ENCODE measurements around the gene B4GALT6.

The B4GALT6 gene

DNA sequence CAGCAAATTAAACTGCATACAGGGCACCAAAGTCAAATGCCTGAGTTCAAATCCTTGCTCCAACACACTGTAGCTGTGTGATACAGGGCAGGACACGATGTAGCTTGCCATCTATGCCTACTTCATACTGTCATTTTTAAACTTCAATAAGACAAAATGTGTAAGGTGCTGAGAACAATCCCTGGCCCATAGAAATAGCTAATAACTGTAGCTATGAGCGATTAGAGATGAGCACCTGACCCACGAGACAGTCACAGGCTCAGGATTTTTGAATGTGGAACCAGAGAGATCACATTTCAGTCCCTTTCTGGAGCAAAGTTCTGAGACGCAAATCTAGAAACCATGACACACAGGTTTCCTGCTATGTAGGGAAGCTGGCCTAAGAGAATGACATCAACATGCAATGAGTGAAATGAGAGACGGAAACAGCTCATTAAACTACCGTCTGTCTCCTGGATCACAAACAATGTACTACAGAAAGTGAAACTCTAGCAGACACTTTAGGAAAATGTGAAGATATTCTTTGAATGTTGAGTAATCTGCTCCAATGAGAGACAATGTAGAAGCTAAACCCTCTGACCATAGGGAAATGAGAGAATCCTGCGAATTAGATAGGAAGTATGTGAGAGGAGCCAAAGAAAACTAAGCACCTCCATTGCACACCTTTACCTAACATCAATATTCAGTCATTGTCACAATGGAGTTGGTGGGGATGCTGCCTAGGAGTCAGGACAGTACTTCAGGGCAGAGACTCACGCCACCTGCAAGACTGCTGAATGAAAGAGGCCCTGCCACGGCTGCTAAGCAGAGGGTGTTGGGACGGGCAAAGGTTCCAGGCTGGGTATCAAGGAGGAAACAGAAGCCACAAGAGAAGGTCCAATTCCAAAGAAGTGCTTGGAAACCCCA, 25.5 kb downstream of the B4GALT6 start:
- peaks cover 9% of the 10 kb centered on the region for H3K9me3 ChIP-seq (ENCODE audit: control insufficient read depth, low read length)
- peaks cover 2% of the 10 kb centered on the region for H3K36me3 ChIP-seq (ENCODE audit: control insufficient read depth, insufficient read depth, low read length, severe bottlenecking)
- H3K4me3 ChIP-seq (ENCODE audit: low read length) = no peak overlapping the region
- DNase-seq (ENCODE audit: low read depth) = no peak
- no peaks in the 10 kb centered on the region for H3K27me3 ChIP-seq (replicated peaks; ENCODE audit: control insufficient read depth, insufficient read depth, low read length)
- H3K9ac ChIP-seq (ENCODE audit: low read length) = no peak overlapping the region
- H3K4me1 ChIP-seq (ENCODE audit: control insufficient read depth, insufficient read depth, low read length) = peaks cover 7% of the 10 kb centered on the region

DNA sequence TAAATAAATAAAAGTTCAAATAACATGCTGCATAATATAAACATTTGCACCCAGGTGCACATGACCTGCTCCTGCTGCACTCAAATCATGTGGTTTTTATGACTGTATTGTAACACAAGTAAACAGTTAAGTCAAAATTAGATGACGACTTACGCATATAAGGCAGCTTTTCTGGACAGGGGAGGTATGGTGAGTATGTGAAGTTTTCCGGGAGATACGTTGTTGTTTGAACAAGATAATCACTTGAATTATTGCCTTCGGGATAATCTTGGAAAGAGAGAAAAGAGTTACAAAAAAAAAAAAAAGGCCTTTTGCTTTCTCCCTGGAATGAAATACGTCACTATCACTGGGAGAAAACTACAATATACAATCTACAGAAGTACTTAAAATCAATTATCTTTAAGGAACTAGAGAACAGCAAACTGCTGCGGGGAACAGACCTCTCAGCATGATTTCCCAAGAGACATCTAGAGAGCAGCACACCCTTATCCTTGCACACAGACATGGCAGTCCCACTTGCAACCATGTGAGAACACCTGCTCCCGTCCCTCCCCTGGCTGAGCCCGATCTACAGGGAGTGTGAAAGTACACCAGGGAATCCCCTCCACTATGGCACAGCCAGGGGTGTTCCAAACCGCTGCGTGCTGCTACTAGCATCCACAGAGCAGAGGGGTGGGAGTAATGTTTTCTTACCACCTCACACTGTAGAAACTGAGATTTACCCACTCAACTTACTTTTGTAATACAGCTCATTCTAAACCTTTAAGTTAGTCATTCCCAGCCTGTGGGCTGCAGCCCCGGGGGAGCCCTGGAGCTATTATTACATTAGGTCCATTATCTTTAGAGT, 26.3 kb downstream of the B4GALT6 start:
- Histone ChIP-seq H3K9me3 (ENCODE audit: control insufficient read depth, low read length) (peaks cover 9% of the 10 kb centered on the region), H3K36me3 (ENCODE audit: control insufficient read depth, insufficient read depth, low read length, severe bottlenecking) (no peaks in the 10 kb centered on the region), H3K4me3 (ENCODE audit: low read length) (no peak overlapping the region), H3K27me3 (replicated peaks; ENCODE audit: control insufficient read depth, insufficient read depth, low read length) (no peaks in the 10 kb centered on the region), H3K4me1 (ENCODE audit: control insufficient read depth, insufficient read depth, low read length) (peaks cover 7% of the 10 kb centered on the region), H3K9ac (ENCODE audit: low read length) (no peak overlapping the region)
- DNase-seq (ENCODE audit: low read depth) = no peak

DNA sequence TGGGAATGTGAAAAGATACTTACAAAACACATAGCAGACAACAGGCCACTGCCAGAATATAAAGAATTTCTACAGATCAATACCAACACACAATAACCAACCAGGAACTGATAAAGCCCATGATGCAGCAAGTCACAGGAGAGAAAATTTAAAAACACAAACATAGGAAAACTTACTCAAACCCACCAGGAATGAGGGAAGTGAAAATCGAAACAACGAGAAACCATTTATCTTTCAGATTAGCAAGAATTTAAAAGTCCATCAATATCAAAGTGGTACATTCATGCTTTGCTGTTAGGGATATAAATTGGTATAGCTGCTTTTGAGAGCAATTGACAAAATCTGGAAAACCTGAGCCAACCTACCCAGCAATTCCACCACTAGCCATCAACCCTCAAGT, 27.6 kb downstream of the B4GALT6 start:
- no peaks in the 10 kb centered on the region for H3K36me3 ChIP-seq (ENCODE audit: control insufficient read depth, insufficient read depth, low read length, severe bottlenecking)
- H3K9ac ChIP-seq (ENCODE audit: low read length) = no peak overlapping the region
- no peak overlapping the region for H3K4me3 ChIP-seq (ENCODE audit: low read length)
- no peak for DNase-seq (ENCODE audit: low read depth)
- H3K4me1 ChIP-seq (ENCODE audit: control insufficient read depth, insufficient read depth, low read length) = peaks cover 7% of the 10 kb centered on the region
- H3K9me3 ChIP-seq (ENCODE audit: control insufficient read depth, low read length) = peaks cover 9% of the 10 kb centered on the region
- H3K27me3 ChIP-seq (replicated peaks; ENCODE audit: control insufficient read depth, insufficient read depth, low read length) = no peaks in the 10 kb centered on the region

DNA sequence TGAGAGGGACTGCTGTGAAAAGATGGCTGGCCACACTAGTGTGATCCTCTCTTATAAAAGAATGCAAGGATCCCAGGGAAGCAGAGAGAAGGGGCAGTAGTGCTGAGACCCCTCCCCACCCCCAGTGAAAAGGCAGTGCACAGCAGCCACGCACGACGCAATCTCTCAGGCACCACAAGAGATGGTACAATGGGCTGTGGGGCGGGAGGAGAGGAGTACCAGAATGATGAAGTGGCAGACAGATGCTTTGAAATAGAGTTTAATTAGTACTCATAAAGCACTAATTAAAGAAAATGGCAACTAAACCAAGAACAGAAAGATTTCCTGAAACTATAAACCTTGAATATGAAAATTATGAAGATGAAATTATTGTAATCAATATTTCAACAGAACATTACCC, 29.0 kb downstream of the B4GALT6 start:
- Histone ChIP-seq H3K4me1 (ENCODE audit: control insufficient read depth, insufficient read depth, low read length) (peaks cover 7% of the 10 kb centered on the region), H3K4me3 (ENCODE audit: low read length) (no peak overlapping the region), H3K27me3 (replicated peaks; ENCODE audit: control insufficient read depth, insufficient read depth, low read length) (no peaks in the 10 kb centered on the region), H3K9ac (ENCODE audit: low read length) (no peak overlapping the region), H3K36me3 (ENCODE audit: control insufficient read depth, insufficient read depth, low read length, severe bottlenecking) (no peaks in the 10 kb centered on the region), H3K9me3 (ENCODE audit: control insufficient read depth, low read length) (peaks cover 2% of the 10 kb centered on the region)
- no peak for DNase-seq (ENCODE audit: low read depth)

DNA sequence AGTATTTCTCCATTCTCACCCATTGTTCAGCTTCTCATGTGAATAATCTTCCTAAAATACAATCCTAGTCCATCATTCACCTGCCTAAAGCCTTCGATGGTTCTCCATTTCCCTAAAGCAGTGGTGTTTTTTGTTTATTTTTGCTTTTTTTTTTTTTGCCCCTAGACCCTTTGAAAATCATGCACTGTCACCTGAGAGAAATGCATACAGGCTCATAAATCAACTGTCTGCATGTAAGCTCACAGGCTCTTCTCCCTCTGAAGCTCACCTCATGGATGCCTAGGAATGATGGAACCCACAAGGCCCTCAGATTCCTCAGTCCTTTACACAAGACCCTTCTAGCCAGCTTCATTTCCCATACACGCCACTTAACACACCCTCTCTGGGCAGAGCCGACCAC, 31.5 kb downstream of the B4GALT6 start:
- Histone ChIP-seq H3K9ac (ENCODE audit: low read length) (no peak overlapping the region), H3K9me3 (ENCODE audit: control insufficient read depth, low read length) (no peaks in the 10 kb centered on the region), H3K36me3 (ENCODE audit: control insufficient read depth, insufficient read depth, low read length, severe bottlenecking) (no peaks in the 10 kb centered on the region), H3K27me3 (replicated peaks; ENCODE audit: control insufficient read depth, insufficient read depth, low read length) (no peaks in the 10 kb centered on the region), H3K4me1 (ENCODE audit: control insufficient read depth, insufficient read depth, low read length) (peaks cover 13% of the 10 kb centered on the region), H3K4me3 (ENCODE audit: low read length) (no peak overlapping the region)
- no peak for DNase-seq (ENCODE audit: low read depth)

DNA sequence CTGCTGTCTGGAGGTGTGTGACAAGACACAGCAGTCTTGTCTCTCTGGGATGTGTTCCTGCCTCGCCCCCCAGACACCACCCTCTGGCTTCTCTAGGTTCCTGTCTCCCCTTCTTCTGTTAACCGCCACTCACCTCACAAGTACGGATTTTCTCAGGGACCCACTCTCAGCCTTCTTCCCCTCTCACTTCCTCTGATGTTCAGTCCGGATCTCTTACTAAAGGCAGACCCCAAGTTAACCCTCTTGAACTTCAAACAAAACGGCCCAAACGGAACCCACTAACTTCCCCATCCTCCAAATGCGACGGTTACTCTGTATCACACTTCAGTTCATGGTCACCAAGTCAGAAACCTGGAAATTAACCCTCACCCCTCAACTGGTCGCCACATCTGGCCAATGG, 32.0 kb downstream of the B4GALT6 start:
- Histone ChIP-seq H3K27me3 (replicated peaks; ENCODE audit: control insufficient read depth, insufficient read depth, low read length) (no peaks in the 10 kb centered on the region), H3K4me1 (ENCODE audit: control insufficient read depth, insufficient read depth, low read length) (peaks cover 13% of the 10 kb centered on the region), H3K4me3 (ENCODE audit: low read length) (no peak overlapping the region), H3K9me3 (ENCODE audit: control insufficient read depth, low read length) (no peaks in the 10 kb centered on the region), H3K9ac (ENCODE audit: low read length) (no peak overlapping the region), H3K36me3 (ENCODE audit: control insufficient read depth, insufficient read depth, low read length, severe bottlenecking) (no peaks in the 10 kb centered on the region)
- DNase-seq (ENCODE audit: low read depth) = no peak

DNA sequence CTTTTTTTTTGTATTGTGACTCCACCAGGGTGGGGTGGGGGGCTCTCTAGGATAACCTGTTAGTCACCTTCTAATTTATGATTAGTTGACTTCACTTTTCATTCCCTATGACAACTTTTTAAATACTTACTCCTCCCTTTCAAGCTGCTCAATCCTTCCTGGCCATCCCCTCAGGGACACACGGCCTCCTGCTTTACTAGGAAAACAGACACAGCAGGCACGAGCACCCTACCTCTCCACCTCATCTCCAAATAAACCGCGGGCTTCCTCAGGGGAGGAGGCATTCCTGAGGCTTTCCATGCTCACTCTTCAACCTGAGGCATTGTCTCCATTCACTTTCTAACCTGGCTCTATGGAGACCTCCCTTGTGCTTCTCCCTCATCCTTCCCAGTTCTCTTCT, 33.0 kb downstream of the B4GALT6 start:
- Histone ChIP-seq H3K36me3 (ENCODE audit: control insufficient read depth, insufficient read depth, low read length, severe bottlenecking) (no peaks in the 10 kb centered on the region), H3K4me3 (ENCODE audit: low read length) (no peak overlapping the region), H3K4me1 (ENCODE audit: control insufficient read depth, insufficient read depth, low read length) (peaks cover 13% of the 10 kb centered on the region), H3K9me3 (ENCODE audit: control insufficient read depth, low read length) (no peaks in the 10 kb centered on the region), H3K27me3 (replicated peaks; ENCODE audit: control insufficient read depth, insufficient read depth, low read length) (no peaks in the 10 kb centered on the region), H3K9ac (ENCODE audit: low read length) (no peak overlapping the region)
- DNase-seq (ENCODE audit: low read depth) = no peak

DNA sequence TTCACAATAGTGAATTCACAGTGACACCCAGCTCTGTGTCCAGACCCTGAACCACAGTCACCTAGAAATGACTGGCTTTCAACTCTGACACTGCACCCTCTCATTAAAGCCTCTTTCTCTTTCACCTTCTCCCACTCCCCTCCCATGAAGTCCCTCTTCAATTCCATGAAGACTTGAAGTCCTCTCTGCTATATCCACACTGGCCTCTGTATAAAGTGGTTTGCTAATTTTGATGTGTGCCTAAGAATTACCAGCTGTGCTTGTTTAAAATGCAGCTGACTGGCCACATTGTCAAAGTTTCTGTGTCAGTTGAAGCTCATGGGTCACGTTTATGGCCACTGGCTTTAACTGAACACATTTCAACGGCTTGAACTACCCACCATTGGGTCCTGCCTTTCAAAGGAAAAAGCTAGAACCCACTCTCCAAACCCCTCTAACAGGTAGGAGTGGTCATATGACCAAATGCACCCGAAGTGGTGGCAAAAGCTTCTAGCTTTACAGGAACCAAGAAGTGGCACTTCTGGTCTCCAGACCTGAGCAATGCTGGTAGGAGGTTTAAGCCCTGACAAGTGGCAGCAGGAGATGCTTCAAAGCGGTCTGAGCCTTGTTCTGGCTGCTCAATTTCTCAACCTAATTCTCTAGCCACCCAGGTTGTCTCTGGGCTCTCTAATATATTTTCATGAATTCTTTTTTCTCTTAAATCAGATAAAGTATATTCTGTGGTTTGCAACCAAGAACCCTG, 34.2 kb downstream of the B4GALT6 start:
- no peak overlapping the region for H3K9ac ChIP-seq (ENCODE audit: low read length)
- DNase-seq (ENCODE audit: low read depth) = no peak

DNA sequence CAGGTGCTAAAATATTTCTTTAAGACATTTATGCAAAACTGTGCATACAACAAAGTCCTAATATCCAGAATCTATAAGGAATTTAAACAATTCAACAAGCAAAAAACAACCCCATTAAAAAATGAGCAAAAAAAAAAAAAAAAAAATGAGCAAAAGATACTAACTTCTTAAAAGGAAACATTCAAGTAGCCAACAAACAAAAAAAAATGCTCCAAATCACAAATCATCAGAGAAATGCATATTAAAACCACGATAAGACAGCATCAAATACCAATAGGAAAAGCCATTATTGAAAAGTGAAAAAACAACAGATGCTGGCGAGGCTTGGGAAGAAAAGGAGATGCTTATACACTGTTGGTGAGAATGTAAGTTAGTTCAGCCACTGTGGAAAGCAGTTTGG, 34.9 kb downstream of the B4GALT6 start:
- Histone ChIP-seq H3K36me3 (ENCODE audit: control insufficient read depth, insufficient read depth, low read length, severe bottlenecking) (no peaks in the 10 kb centered on the region), H3K4me3 (ENCODE audit: low read length) (no peak overlapping the region), H3K27me3 (replicated peaks; ENCODE audit: control insufficient read depth, insufficient read depth, low read length) (no peaks in the 10 kb centered on the region), H3K9me3 (ENCODE audit: control insufficient read depth, low read length) (no peaks in the 10 kb centered on the region), H3K4me1 (ENCODE audit: control insufficient read depth, insufficient read depth, low read length) (peaks cover 13% of the 10 kb centered on the region), H3K9ac (ENCODE audit: low read length) (no peak overlapping the region)
- DNase-seq (ENCODE audit: low read depth) = no peak

More for the DNA sequence above, 34.2 kb downstream of the B4GALT6 start:
- Histone ChIP-seq H3K4me3 (ENCODE audit: low read length) (no peak overlapping the region), H3K27me3 (replicated peaks; ENCODE audit: control insufficient read depth, insufficient read depth, low read length) (no peaks in the 10 kb centered on the region), H3K4me1 (ENCODE audit: control insufficient read depth, insufficient read depth, low read length) (peaks cover 13% of the 10 kb centered on the region), H3K36me3 (ENCODE audit: control insufficient read depth, insufficient read depth, low read length, severe bottlenecking) (no peaks in the 10 kb centered on the region), H3K9me3 (ENCODE audit: control insufficient read depth, low read length) (no peaks in the 10 kb centered on the region)

DNA sequence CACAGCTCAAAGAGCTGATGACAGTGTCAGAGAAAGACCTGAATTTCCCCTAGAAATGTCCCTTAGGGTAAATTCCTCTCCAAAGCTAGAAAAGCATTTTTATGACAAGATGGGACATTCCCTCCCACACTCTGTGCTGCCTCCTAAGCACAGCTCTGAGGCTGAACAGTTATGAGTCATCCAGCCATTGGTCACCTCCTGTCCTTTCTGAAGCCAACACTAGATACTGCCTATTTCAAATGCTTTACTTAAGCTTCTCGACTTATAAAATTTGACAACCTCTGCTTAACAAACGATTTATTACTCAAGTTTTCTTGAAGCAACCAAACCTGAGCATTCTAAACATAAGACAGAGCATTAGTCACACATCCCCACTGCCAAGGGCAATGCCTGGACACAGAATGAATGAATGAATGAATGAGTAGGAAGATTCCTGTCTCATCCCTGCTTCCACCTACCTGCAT, 35.4 kb downstream of the B4GALT6 start:
- no peaks in the 10 kb centered on the region for H3K27me3 ChIP-seq (replicated peaks; ENCODE audit: control insufficient read depth, insufficient read depth, low read length)
- H3K9me3 ChIP-seq (ENCODE audit: control insufficient read depth, low read length) = no peaks in the 10 kb centered on the region
- no peak overlapping the region for H3K4me3 ChIP-seq (ENCODE audit: low read length)
- H3K36me3 ChIP-seq (ENCODE audit: control insufficient read depth, insufficient read depth, low read length, severe bottlenecking) = no peaks in the 10 kb centered on the region
- H3K4me1 ChIP-seq (ENCODE audit: control insufficient read depth, insufficient read depth, low read length) = peaks cover 13% of the 10 kb centered on the region
- DNase-seq (ENCODE audit: low read depth) = peak; percentile 1
- no peak overlapping the region for H3K9ac ChIP-seq (ENCODE audit: low read length)

DNA sequence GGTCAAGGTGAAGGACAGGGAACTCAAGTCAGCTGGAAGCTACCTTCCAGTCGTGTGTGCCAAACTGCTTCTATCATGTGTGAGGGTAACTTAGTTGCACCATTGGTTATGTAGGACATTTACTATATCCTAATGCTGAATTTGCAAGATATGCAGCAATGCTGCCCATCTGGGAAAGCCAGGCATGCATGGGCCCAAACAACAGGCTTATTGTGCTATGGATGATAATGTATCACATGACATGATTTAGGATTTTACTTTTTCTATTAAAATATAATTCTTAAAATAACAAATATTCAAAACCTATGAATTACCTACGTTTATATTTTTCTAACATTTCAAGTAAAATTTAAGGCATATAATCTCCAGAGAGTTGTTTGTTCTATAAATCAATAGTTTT, 35.9 kb downstream of the B4GALT6 start:
- no peaks in the 10 kb centered on the region for H3K9me3 ChIP-seq (ENCODE audit: control insufficient read depth, low read length)
- no peaks in the 10 kb centered on the region for H3K27me3 ChIP-seq (replicated peaks; ENCODE audit: control insufficient read depth, insufficient read depth, low read length)
- no peak for DNase-seq (ENCODE audit: low read depth)
- no peaks in the 10 kb centered on the region for H3K36me3 ChIP-seq (ENCODE audit: control insufficient read depth, insufficient read depth, low read length, severe bottlenecking)
- H3K4me1 ChIP-seq (ENCODE audit: control insufficient read depth, insufficient read depth, low read length) = peaks cover 14% of the 10 kb centered on the region
- H3K4me3 ChIP-seq (ENCODE audit: low read length) = no peak overlapping the region
- H3K9ac ChIP-seq (ENCODE audit: low read length) = no peak overlapping the region
